GM19455 (cell line): ENCODE results near the gene RRP36.

ENCODE experiments used
- ATAC-seq: cut with Tn5 transposase; IDR thresholded peaks from one replicate; pipeline ENCODE4 v1.9.1; 2021; ENCODE audit not compliant: unreplicated experiment

Gene RRP36

GRCh38 chr6:43060755-43061633, 39.6 kb downstream of the RRP36 start:
- ATAC-seq: no peak

GRCh38 chr6:43061861-43062260, 40.4 kb downstream of the RRP36 start:
- no peak for ATAC-seq

DNA sequence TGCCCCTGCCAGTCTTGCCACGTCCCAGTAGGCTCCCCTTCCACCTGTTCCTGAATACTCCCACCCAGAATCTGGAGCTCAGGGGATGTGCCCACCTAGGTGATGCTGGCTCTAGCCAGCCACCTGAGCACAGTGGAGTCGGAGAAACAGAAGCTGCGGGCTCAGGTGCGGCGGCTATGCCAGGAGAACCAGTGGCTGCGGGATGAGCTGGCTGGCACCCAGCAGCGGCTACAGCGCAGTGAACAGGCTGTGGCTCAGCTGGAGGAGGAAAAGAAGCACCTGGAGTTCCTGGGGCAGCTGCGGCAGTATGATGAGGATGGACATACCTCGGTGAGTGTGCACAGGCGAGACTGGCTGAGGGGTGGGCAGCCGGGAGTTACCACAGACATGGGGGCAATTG, 41.4 kb downstream of the RRP36 start:
- no peak for ATAC-seq

- no peak for ATAC-seq
These were observed 48.7 kb downstream of the RRP36 start for GRCh38 chr6:43070028-43070632.

DNA sequence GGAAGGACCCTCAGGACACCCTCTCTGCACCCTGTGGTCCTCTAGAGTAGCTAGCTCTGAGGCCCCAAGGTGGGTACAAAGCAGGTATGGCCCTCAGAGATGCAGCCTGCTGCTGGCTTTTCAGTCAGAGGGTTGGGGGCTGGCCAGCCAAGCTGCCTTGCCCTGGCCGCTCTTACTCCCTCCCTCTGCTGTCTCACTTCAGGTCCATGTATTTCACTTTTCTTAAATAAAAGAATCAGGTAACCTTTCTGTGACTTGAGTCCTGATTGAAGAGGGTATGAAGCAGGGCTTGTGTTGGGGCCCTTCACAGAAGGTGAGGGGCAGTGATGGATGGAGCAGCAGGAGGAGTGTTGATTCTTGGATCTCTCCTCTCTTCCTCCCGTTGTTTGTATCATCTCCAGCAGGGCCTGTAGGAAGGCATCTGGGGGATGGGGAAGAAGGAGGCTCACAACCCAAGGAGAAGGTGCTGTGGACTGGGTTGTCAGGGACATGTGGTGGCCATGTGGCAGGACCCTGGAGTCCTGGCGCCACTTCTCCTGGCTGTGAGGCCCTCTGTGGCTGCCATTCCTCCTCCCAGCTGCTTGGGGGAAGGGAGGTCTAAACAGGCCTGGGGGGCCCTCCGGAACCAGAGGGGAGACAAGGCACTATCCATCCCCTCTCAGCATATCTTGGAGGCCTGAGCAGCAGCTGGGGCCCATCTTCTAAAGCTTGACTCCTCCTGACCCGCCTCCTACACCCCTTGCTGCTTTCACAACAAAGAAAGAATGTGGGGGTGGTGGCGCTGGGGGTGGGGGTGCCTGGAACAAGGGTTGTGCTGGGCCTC, 53.6 kb downstream of the RRP36 start:
- no peak for ATAC-seq

GRCh38 chr6:43075670-43076463, 54.4 kb downstream of the RRP36 start, which contains the start of gene PTK7:
PTK7 (plus strand) TSS chr6:43076314; CDS start chr6:43076489, 175 bp downstream.
- no peak for ATAC-seq

DNA sequence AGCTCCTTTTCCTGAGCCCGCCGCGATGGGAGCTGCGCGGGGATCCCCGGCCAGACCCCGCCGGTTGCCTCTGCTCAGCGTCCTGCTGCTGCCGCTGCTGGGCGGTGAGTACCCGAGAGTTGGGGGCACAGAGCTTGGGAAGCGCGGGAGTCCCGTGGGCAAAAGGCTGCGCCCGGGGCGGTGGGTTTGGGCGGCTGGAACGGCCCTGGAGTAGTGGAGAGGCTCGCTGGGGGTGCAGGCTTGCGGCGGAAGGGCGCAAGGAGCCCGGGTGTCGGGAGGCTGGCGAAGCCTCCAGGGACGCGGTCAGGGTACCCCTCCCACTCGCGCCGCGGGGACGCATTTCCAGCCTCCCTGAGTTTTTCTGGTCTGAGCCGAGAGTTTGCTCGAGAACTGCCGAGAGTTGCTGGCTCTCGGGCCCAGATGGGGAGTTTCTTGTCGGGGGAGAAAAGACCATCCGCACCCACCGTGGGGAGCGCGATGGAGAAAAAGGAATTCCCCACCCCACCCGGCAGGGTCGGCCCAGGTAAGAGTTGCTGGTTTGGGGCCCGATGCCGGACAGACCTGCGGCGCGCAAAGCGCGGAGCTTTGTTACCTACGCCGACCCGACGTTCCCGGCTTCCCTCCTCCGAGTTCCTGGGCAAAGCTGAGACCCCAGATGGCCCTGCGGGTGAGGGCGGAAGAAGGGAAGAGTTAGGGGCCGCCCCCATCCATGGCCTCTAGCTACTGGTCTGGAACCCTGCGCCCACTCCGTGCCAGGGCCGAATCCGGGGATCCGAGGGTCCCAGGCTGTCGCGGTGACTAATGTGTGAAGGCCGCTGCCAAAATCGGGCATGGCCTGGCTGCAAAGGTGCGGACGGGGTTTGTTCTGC, 55.3 kb downstream of the RRP36 start:
- ATAC-seq: no peak

DNA sequence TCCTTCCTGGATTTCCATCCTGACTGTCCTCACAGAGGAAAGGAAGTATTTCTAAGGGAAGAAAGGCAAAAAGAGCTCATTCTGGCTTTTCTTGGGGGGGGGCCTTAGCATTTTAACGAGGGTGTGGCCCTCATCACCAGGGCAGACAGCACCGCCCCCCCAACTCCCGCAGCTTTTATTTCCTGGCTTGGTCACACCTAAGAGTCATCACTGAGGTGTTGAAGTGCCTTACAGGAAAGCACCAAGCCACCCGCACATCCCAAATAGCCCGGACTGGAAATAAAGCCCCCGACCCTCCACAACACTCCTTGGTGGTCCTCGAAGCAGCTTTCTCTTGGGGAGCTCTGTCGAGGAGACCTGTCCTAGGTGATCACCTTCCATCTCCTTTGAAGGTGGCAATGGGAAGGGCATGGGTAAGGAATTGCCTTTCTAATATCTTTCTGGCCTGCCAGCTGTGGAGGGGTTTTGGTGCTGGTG, 55.9 kb downstream of the RRP36 start:
- ATAC-seq: no peak

GRCh38 chr6:43077981-43078511, 56.6 kb downstream of the RRP36 start:
- ATAC-seq: no peak

DNA sequence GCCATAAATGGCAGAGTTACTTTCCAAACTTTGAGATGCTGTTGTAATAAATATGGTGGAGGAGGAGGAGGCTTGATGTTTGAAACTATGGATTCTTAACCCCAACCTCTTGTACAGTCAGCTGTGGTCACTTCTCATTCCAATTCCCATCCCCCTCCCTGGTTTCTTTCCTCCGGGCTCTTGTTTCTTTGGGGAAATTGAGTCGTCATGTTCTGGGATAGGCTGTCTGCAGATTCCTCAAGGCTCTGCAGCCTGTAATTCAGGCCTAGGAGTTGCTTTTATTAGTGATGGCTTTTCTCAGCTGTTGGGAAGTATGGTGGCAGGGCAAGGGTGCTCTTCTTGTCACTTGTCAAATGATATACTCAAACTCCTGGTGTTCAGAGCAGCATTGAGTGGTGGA, 57.3 kb downstream of the RRP36 start:
- no peak for ATAC-seq
